C4-2B (cell line): Measurements from ENCODE around the gene AP1AR.

Experiments used
- H3K27ac ChIP-seq: fragments of 450-650 bp; 2 replicates; pipeline ENCODE4 v1.5.1; 2017
- CTCF ChIP-seq: fragments of 450-650 bp; conservative IDR thresholded peaks from 2 replicates; pipeline ENCODE4 v1.5.1; 2017; ENCODE audit warnings: mild to moderate bottlenecking
- ZFX ChIP-seq: fragments of 450-650 bp; IDR thresholded peaks from 2 replicates; pipeline ENCODE4 v1.6.1; 2017

Gene AP1AR

GRCh38 chr4:112282860-112283667, 51.5 kb downstream of the AP1AR start:
- TF ChIP-seq ZFX (no peak), CTCF (no peak)
- H3K27ac ChIP-seq: no peak overlapping the region

- TF ChIP-seq CTCF (no peak), ZFX (no peak)
- H3K27ac ChIP-seq: peak overlapping the region; percentile 82; the same call in 1 of the 2 replicates
Observed at GRCh38 chr4:112284166-112284565, 52.6 kb downstream of the AP1AR start.

GRCh38 chr4:112284662-112285411, 53.2 kb downstream of the AP1AR start:
- TF ChIP-seq ZFX (no peak), CTCF (no peak)
- peak overlapping the region; percentile 82 for H3K27ac ChIP-seq

- no peak overlapping the region for H3K27ac ChIP-seq
- TF ChIP-seq CTCF: no peak
- TF ChIP-seq ZFX: no peak
Observed at GRCh38 chr4:112287258-112287989, 55.8 kb downstream of the AP1AR start.

GRCh38 chr4:112288455-112288854, 56.9 kb downstream of the AP1AR start:
- TF ChIP-seq ZFX (no peak), CTCF (no peak)
- H3K27ac ChIP-seq: no peak overlapping the region

- no peak overlapping the region for H3K27ac ChIP-seq
- TF ChIP-seq ZFX (no peak), CTCF (no peak)
Observed at GRCh38 chr4:112289407-112290253, 58.0 kb downstream of the AP1AR start.
